Epithelial cell of proximal tubule (primary cell): Measurements from ENCODE around the gene INPP5E. TPM values are rescaled to one million over a fixed set of nuclear protein-coding genes. Genes with fewer than 3 reads are reported as not detected.
"Not testable (repeated sequence)": the region's sequence is repeated elsewhere in the genome, so short reads cannot be mapped to it uniquely, and the experiment has no call there.

Experiments used
- DNase-seq: peaks from one replicate; pipeline ENCODE4 v3.0.0-alpha.2; 2011; ENCODE audit warnings: low read depth
- H3K4me3 ChIP-seq: 2 replicates; pipeline ENCODE4 v1.5.1; 2011; ENCODE audit warnings: low read depth, mild to moderate bottlenecking, low read length
- total RNA-seq: library from RNA; depleted of rRNA; stranded (reverse); fragments of >200 nt; gene quantifications from 2 replicates; pipeline ENCODE4 v1.2.3, GENCODE V29; 2015
- TF ChIP-seq, protein P1 (sequence below): conservative IDR thresholded peaks from 2 replicates; pipeline ENCODE4 v1.5.1; 2012; ENCODE audit warnings: low read depth, mild to moderate bottlenecking, low read length

INPP5E gene
- total RNA-seq, 1 donor from 2014 or later, result 20.3 TPM

- TF ChIP-seq, protein P1, sequence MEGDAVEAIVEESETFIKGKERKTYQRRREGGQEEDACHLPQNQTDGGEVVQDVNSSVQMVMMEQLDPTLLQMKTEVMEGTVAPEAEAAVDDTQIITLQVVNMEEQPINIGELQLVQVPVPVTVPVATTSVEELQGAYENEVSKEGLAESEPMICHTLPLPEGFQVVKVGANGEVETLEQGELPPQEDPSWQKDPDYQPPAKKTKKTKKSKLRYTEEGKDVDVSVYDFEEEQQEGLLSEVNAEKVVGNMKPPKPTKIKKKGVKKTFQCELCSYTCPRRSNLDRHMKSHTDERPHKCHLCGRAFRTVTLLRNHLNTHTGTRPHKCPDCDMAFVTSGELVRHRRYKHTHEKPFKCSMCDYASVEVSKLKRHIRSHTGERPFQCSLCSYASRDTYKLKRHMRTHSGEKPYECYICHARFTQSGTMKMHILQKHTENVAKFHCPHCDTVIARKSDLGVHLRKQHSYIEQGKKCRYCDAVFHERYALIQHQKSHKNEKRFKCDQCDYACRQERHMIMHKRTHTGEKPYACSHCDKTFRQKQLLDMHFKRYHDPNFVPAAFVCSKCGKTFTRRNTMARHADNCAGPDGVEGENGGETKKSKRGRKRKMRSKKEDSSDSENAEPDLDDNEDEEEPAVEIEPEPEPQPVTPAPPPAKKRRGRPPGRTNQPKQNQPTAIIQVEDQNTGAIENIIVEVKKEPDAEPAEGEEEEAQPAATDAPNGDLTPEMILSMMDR, result no peak
- DNase-seq, result no peak
- peak overlapping the region; percentile 84 for H3K4me3 ChIP-seq
Measured at GRCh38 chr9:136409557-136410455, 29.8 kb downstream of the INPP5E start.

GRCh38 chr9:136407911-136408310, 31.7 kb downstream of the INPP5E start:
- DNase-seq, result no peak
- no peak overlapping the region for H3K4me3 ChIP-seq
- TF ChIP-seq, protein P1, result no peak

DNA sequence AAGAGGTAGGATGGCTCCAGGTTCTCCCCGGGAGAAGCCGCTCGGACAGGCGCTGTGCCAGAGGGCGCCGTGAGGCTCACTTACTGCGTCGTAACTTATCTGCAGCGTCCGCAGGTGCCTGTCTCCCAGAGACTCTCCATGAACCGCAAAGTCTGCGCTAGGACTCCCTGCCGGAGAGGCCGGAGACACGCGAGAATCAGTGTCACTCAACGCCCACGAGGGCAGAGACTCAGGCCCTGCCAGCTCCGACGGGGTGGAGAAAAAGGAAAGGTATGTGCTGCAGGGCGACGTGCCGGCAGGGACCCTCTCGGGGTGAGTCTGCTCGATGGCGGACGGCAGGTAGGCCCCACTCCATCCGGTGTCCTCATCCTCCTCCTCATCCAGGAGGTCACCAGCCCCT, 32.6 kb downstream of the INPP5E start:
- not testable (repeated sequence) for H3K4me3 ChIP-seq, DNase-seq

- H3K4me3 ChIP-seq, DNase-seq: not testable (repeated sequence)
Measured at GRCh38 chr9:136405904-136406303, 33.7 kb downstream of the INPP5E start.

GRCh38 chr9:136405481-136405880, 34.2 kb downstream of the INPP5E start:
- DNase-seq, result no peak
- TF ChIP-seq, protein P1, result no peak
- H3K4me3 ChIP-seq, result no peak overlapping the region

DNA sequence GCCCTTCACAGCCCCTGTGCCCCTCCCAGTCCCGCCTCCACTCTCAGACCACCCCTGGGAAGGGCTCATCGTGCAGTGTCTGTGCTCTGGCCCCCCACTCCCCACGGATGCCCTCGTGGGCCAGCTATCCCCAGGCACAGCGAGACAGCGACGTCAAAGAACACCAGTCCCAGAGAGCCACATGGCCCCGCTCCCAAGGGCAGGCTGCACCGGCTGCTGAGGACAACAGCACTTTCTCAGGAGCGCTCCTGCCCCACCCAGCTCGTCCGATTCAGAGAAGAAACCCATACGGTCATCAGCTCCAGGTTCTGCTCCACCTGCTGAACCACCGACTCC, 34.9 kb downstream of the INPP5E start:
- TF ChIP-seq, protein P1, result no peak
- H3K4me3 ChIP-seq, result no peak overlapping the region

GRCh38 chr9:136403915-136404800, 35.5 kb downstream of the INPP5E start:
- DNase-seq, result no peak
- TF ChIP-seq, protein P1, result no peak
- H3K4me3 ChIP-seq, result no peak overlapping the region

More for the DNA sequence above, 34.9 kb downstream of the INPP5E start:
- no peak for DNase-seq
